ENCODE data around the gene CNOT2.

Gene CNOT2

DNA sequence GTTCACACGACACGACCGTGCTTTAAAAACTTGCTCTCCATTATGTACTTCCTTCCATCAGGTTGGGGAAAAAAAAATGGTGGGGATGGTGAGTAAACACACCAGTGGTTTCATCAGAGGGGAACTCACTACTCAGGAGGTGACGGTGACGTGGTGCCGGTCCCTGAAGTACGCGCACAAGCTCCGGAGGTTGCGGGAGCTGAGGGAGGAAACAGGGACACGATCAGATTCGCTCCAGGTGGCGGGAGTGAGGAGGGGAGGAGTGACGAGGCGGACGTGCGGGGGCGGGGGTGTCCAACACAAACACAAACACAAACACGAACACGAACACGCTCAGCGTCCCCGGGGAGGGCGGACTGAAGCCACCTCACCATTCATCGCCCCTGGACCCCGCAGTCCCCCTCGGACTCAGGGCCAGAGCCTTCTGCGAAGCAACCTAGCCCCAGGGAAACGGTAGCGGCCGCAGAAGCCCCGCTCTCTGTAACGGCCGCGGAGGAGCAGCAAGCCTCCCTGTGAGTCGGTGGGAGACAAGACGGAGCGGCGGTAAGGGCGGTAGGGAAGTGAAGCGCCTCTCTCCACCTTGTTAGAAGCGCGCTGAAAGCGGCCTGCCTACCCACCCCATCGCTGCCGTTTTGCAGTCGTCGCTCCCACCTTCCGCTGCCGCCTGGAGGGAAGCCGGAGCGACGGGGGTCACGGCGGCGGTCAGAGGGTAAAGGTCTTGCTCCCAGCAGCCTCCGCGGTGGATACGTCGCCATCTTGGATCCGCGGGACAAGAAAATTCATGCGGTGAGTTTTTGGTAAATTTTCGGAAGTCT is at the start of gene CNOT2:
Gene CNOT2 (plus strand): TSS at position 739 of the 815 bp plus-strand sequence. CDS start 34,794 bp downstream, outside the sequence.
- DNase-seq (ENCODE audit: low spot score), result peak; percentile 85

- DNase-seq (ENCODE audit: low spot score), result no peak
Observed at GRCh38 chr12:70194076-70194475, 49.2 kb upstream of the CNOT2 start.

- DNase-seq (ENCODE audit: low spot score), result peak; percentile 57
Observed at GRCh38 chr12:70196811-70197281, 46.4 kb upstream of the CNOT2 start.

DNA sequence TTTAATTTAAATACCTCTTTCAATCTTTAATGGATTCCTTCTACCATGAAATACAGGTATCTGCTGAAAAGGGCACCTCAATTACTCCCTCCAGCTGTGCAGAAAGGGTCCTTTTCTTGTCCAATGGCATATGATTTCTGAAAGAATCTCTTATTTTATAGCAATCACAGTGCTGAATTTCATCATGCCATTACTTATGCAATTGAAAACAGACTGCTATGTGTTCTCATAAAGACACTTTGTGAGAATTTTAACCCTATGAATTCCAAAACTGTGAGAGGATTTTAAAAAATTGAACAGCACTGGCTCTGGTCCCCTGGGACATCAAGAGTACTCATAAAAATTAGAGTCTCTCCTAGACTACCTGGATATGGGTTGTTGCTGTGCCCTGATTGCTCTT is 45.9 kb upstream of the CNOT2 start:
- DNase-seq (ENCODE audit: low spot score), result peak; percentile 16

DNA sequence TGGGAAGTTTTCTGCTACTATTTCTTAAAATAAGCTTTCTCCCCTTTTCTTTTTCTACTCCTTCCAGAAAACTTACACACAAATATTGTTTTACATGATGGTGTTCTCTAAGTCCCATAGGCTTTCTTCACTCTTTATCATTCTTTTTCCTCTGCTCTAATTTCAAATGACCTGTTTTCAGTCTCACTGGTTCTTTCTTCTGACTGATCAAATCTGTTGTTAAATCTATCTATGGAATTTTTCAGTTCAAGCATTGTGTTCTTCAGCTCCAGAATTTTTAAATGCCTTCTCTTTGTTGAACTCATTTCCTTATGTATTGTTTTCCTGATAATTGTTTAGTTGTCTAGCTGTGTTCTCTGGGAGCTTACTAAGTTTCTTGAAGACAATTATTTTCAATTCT is 29.5 kb upstream of the CNOT2 start:
- no peak for DNase-seq (ENCODE audit: low spot score)

DNA sequence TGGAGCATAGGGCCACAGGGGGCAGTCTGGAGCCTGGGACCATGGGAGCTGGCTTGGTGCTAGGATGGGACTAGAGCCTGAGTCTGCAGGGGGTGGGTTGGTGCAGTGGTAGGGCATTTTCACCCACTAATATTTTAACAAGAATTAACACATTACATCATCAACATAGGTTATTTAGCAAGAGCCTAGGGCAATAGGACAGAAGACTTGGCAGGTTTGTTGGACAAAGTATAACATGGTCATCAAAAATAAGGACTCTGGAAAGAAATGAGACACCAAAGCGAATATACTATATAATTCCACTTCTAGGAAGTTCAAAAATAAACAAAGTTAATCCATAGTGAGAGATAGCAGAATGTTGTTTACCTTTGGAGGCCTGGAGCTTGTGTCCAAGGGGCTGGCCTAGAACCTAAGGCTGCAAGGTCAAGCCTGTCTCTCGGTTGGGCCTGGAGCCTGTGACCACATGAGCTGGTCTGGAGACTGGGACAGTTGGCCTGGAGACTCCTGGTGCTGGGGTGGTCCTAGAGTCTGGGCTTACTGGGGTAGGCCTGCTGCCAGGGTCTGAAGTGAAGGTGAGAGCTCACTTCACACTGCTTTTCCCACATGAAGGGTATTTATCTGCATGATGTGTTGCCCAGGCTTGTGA is 28.1 kb upstream of the CNOT2 start:
- DNase-seq (ENCODE audit: low spot score), result no peak

DNA sequence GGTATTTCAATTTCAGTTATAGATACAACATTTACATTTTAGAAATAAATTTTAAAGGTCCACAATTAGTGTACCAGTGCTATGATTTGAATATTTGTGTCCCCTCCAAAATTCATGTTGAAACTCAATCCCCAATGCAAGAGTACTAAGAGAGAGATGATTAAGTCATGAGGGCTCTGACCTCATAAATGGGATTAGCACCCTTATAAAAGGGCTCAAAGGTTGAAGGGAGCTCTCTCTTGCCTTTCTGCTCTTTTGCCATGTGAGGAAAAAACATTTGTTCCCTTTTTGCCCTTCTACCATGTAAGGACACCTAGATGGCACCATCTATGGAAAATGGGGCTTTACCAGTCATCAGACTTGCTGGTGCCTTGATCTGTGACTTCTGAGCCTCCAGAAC is 25.8 kb upstream of the CNOT2 start:
- no peak for DNase-seq (ENCODE audit: low spot score)

- DNase-seq (ENCODE audit: low spot score), result no peak
Observed at GRCh38 chr12:70221626-70222025, 21.6 kb upstream of the CNOT2 start.

GRCh38 chr12:70227911-70228310 is 15.3 kb upstream of the CNOT2 start:
- peak; percentile 60 for DNase-seq (ENCODE audit: low spot score)

DNA sequence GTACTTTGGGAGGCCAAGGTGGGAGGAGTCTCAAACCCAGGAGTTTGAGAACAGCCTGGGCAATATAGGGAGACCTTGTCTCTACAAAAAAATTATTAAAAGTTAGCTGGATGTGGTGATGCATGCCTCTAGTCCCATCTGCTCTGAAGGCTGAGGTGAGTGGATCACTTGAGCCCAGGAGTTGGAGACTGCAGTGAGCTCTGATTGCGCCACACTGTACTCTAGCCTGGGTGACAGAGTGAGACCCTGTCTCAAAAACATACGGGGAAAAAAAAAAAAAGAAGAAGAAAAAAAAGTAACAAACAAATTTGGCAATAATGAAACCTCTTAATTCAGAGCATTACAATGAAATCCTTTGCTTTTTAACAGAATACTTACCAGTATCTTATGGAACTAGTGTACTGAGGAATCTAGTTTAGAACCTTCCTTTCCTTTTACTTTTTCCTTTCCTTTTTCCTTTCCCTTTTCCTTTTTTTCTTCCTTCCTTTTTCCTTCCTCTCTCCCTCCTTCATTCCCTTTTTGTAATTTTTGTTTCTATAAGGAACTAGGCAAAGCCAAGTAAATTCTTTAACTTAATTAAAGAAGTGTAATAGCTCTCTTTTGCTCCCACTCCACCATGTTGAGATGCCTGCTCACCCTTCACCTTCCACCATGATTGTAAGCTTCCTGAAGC is 12.2 kb upstream of the CNOT2 start:
- no peak for DNase-seq (ENCODE audit: low spot score)

- DNase-seq (ENCODE audit: low spot score), result no peak
Observed at GRCh38 chr12:70236990-70237389, 6.2 kb upstream of the CNOT2 start.

GRCh38 chr12:70240673-70241072 is 2.6 kb upstream of the CNOT2 start:
- DNase-seq (ENCODE audit: low spot score), result no peak

DNA sequence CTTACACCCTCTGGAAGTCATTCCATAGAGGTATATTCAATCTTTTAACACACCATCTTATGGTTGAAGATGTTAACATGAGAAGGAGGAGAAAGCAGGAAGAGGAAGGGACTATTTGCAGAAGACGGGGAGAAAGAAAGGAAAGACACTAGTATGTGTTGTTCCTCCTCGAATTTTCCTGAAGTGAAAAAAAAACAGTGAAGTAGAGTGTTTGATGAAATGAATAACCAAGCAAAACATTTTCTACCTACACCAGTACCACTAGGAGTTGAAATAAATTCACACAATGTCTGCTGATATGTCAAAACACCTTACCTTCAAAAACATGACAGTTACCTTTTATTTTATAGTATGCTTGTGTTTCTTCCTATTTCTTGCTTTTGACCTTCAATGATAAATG is 1.4 kb upstream of the CNOT2 start:
- DNase-seq (ENCODE audit: low spot score), result no peak

DNA sequence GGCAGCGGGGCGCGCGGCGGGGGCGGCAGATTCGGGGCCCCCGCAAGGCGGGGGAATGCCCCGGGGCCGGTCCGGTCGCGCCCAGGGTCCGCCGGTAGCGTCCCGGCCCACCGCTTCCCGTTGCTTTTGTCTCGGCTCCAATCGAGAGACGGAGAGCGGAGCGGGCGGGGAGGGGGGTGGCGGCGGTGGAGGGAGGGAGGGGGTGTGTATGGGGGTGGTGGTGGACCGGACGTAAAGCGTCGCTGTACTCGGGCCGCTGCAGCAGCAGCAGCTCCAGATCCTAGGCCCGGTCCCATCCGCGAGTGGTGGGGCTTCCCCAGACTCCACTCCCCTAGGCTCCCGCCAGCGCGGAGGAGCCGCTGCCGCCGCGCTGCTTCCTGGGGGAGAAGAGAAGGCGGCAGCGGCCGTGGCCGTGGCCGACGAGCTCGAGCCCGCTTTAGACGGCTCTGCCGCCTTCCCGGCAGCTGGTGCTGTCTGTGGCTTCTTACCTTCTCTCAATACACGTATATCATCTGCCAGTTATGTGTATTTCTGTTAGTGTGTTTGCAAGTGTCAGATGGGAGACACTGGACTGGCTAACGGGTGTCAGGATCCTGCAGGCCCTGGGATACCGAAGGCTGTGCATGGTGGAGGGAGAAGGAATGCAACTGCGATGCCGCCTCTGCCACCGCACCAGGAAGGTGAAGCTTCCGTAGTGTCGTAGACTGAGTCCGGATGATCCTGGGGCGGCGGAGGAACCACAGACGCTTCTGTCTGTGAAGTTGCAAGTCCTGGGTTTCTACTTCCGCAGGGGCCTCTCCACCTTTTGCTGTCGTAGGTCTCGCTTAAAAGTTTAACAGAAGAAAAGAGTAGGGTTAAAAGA is 508 bp downstream of the CNOT2 start:
- peak; percentile 77 for DNase-seq (ENCODE audit: low spot score)

GRCh38 chr12:70244409-70244808 is 1.2 kb downstream of the CNOT2 start:
- DNase-seq (ENCODE audit: low spot score), result no peak

GRCh38 chr12:70245458-70245857 is 2.2 kb downstream of the CNOT2 start:
- DNase-seq (ENCODE audit: low spot score), result no peak

- DNase-seq (ENCODE audit: low spot score), result no peak
Observed at GRCh38 chr12:70246580-70246979, 3.3 kb downstream of the CNOT2 start.

- DNase-seq (ENCODE audit: low spot score), result no peak
Observed at GRCh38 chr12:70247653-70248199, 4.5 kb downstream of the CNOT2 start.

- no peak for DNase-seq (ENCODE audit: low spot score)
Observed at GRCh38 chr12:70248876-70249275, 5.6 kb downstream of the CNOT2 start.

DNA sequence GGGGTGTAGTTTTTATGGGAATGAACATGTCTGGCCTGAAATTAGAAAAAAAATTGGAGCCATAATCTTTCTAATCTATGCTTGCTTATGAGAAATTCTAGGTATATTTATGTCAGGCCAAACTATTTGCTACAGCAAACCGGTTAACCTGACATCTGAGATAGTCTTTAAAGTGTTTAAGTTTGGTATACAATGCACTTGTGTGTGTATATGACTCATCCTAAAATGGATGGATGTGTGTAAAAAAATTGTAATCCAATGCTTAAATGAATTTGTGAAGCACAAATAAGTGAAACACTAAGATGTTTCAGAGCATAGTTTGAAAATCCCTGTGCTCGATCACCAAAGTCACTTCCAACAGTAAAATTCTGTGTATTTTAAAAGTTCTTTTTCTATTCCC is 6.7 kb downstream of the CNOT2 start:
- DNase-seq (ENCODE audit: low spot score), result no peak

- no peak for DNase-seq (ENCODE audit: low spot score)
Observed at GRCh38 chr12:70251226-70251625, 8.0 kb downstream of the CNOT2 start.

GRCh38 chr12:70251661-70252060 is 8.4 kb downstream of the CNOT2 start:
- no peak for DNase-seq (ENCODE audit: low spot score)

Measured in globus pallidus (tissue), 1 donor.